ENCODE results near the gene COMMD7. TPM values are rescaled to one million over a fixed set of nuclear protein-coding genes. Genes with fewer than 3 reads are reported as not detected.

The COMMD7 gene
- total RNA-seq, 1 donor from 2014 or later: 9.4 TPM

Other genes starting within 250 kb of the COMMD7 start
- gene NOL4L, start 158.1 kb downstream of the COMMD7 start, total RNA-seq (ENCODE audit: insufficient read depth, low replicate concordance): 6.5 TPM
- gene C20orf203, start 69.5 kb downstream of the COMMD7 start, total RNA-seq (ENCODE audit: insufficient read depth, low replicate concordance): not detected
- 0.48 TPM for gene DNMT3B, start 18.9 kb upstream of the COMMD7 start, total RNA-seq (ENCODE audit: insufficient read depth, low replicate concordance)
- gene MAPRE1, start 76.5 kb upstream of the COMMD7 start, total RNA-seq (ENCODE audit: insufficient read depth, low replicate concordance): 88.4 TPM
- 0.96 TPM for gene EFCAB8, start 115.5 kb upstream of the COMMD7 start, total RNA-seq (ENCODE audit: insufficient read depth, low replicate concordance)

All from umbilical cord (tissue), 1 donor.